Left ventricle myocardium inferior (tissue), 1 donor: Measurements from ENCODE around the gene IL11. TPM values are rescaled to one million over a fixed set of nuclear protein-coding genes. Genes with fewer than 3 reads are reported as not detected.

Experiments used
- DNase-seq: peaks from one replicate; pipeline ENCODE4 v3.0.0-alpha.2; 2020
- H3K27ac ChIP-seq: fragments of 200-600 bp; replicated peaks from 2 replicates; pipeline ENCODE4 v1.8.0; 2021
- H3K27me3 ChIP-seq: fragments of 200-600 bp; 2 replicates; pipeline ENCODE4 v1.8.0; 2021; ENCODE audit warnings: low read depth
- H3K36me3 ChIP-seq: fragments of 200-600 bp; 2 replicates; pipeline ENCODE4 v1.8.0; 2021
- H3K4me1 ChIP-seq: fragments of 200-600 bp; 2 replicates; pipeline ENCODE4 v1.8.0; 2021
- H3K4me3 ChIP-seq: fragments of 200-600 bp; 2 replicates; pipeline ENCODE4 v1.8.0; 2021; ENCODE audit warnings: mild to moderate bottlenecking, moderate library complexity
- H3K9me3 ChIP-seq: fragments of 200-600 bp; replicated peaks from 2 replicates; pipeline ENCODE4 v1.8.0; 2021
- intact Hi-C: fragments of 100-400 bp; cut with micrococcal nuclease; formaldehyde crosslinking; loops from one replicate; pipeline ENCODE4 v1.11.0; 2022
- total RNA-seq: library from RNA; stranded (reverse); fragmentation: NEBNext Ultra II Directional; extraction: Animal tissue kit (Norgen Biotek cat#: 25700); gene quantifications from one replicate; pipeline ENCODE4 v1.2.1, GENCODE V29; 2021
- TF ChIP-seq, protein P1 (sequence below): fragments of 200-600 bp; IDR thresholded peaks from 2 replicates; pipeline ENCODE4 v1.8.0; 2021; ENCODE audit warnings: antibody characterized with exemption, mild to moderate bottlenecking, borderline replicate concordance
- donor health status: DM: no; HTN: yes; CAD: no; lungs with severe emphysema.

Gene IL11
- total RNA-seq, 1 donor from 2014 or later = not detected

DNA sequence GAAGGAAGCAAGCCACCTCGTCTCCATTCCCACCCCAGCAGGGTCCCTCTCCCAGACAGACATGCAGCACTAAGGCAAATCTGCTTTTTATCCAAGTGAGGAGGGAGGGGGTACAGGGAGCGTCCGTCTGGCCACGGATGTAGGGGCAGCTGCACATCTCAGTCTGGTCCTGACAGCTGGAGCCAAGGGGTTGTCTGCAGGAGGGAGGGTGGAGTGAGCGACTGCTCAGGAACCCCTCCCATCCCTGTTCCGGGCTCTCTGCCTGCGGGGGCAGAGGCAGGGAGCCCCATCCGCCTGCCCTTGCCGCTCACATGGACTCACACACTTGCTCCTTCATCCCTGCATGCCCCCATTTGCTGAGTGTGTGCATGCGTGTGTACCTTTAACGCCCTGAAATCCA lies 8.9 kb upstream of the IL11 start:
- Histone ChIP-seq H3K27me3 (peaks cover 34% of the 10 kb centered on the region), H3K4me1 (peaks cover 20% of the 10 kb centered on the region), H3K27ac (no peak overlapping the region), H3K9me3 (no peaks in the 10 kb centered on the region), H3K4me3 (no peak overlapping the region), H3K36me3 (no peaks in the 10 kb centered on the region)
- no peak for DNase-seq
- intact Hi-C loops = no loop called here
- TF ChIP-seq, protein P1, sequence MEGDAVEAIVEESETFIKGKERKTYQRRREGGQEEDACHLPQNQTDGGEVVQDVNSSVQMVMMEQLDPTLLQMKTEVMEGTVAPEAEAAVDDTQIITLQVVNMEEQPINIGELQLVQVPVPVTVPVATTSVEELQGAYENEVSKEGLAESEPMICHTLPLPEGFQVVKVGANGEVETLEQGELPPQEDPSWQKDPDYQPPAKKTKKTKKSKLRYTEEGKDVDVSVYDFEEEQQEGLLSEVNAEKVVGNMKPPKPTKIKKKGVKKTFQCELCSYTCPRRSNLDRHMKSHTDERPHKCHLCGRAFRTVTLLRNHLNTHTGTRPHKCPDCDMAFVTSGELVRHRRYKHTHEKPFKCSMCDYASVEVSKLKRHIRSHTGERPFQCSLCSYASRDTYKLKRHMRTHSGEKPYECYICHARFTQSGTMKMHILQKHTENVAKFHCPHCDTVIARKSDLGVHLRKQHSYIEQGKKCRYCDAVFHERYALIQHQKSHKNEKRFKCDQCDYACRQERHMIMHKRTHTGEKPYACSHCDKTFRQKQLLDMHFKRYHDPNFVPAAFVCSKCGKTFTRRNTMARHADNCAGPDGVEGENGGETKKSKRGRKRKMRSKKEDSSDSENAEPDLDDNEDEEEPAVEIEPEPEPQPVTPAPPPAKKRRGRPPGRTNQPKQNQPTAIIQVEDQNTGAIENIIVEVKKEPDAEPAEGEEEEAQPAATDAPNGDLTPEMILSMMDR = no peak

DNA sequence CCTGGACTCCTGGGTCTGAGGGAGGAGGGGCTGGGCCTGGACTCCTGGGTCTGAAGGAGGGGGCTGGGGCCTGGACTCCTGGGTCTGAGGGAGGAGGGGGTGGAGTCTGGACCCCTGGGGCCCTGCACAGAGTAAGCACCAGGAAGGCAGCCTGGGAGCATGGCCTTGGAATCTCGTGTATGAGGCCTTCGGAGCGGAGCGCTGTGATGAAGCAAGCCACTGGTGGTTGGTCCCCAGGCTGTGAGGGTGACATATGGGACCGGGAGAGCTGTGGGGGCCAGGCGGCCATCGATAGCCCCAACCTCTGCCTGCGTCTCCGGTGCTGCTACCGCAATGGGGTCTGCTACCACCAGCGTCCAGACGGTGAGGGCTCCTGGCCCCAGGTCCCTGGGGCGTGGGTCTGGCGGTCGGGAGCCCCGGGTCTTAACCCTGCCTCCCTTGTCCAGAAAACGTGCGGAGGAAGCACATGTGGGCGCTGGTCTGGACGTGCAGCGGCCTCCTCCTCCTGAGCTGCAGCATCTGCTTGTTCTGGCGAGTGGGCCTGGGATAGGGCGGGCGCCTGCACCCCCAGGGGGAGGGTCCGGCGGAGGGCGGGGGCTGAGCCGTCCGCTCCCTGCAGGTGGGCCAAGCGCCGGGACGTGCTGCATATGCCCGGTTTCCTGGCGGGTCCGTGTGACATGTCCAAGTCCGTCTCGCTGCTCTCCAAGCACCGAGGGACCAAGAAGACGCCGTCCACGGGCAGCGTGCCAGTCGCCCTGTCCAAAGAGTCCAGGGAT lies 7.3 kb upstream of the IL11 start:
- Histone ChIP-seq H3K36me3 (no peaks in the 10 kb centered on the region), H3K4me3 (no peak overlapping the region), H3K27me3 (peaks cover 49% of the 10 kb centered on the region), H3K9me3 (no peaks in the 10 kb centered on the region), H3K4me1 (peaks cover 15% of the 10 kb centered on the region), H3K27ac (no peak overlapping the region)
- no peak for DNase-seq
- intact Hi-C loops = no loop called here
- TF ChIP-seq, protein P1 = no peak

DNA sequence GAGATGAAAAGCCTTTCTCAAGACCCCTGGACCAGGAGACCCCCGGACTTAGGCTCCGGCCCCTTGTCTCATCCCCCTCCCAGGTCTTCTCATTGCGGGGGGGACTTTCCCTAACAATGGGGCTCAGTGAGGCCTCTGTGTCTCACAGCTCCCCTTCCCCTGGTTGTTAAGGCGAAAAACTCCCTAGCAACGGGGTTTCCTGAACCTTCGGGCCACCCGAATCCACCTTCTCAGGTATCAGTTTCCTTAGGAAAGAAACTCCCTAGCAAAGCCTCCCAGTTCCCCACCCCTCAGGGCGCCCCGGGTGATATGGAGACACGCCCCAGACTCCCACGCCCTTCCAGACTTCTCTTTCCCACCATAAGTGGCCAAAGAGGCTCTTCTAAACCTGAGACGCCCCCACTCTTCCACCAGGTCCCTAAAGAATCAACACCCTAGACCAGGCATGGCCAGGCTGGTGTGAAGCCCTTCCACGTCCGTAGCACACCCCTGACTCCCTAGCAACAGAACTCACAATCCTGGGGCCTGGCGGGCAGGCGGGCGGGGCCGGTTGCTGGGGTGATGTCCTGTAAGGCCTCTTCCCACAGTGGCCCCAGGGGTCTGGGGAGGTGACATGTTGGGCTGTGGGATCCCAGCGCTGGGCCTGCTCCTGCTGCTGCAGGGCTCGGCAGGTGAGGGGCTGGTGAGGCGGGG lies 6.1 kb upstream of the IL11 start, which contains the start of gene TMEM190:
Gene TMEM190, plus strand, starts transcription at position 586 of the 693 bp plus-strand sequence. Its CDS starts 28 bp downstream, at position 614.
- intact Hi-C loops = no loop called here
- H3K4me3 ChIP-seq = no peak within 1 kb of the TSS
- H3K27me3 ChIP-seq = peaks cover 60% of the 10 kb centered on the region
- no peak for DNase-seq
- H3K4me1 ChIP-seq = peaks cover 15% of the 10 kb centered on the region
- TF ChIP-seq, protein P1 = no peak
- no peaks in the 10 kb centered on the region for H3K36me3 ChIP-seq
- H3K9me3 ChIP-seq = no peaks in the 10 kb centered on the region
- no peak within 1 kb of the TSS for H3K27ac ChIP-seq

- no peaks in the 10 kb centered on the region for H3K9me3 ChIP-seq
- TF ChIP-seq, protein P1 = no peak
- peaks cover 81% of the 10 kb centered on the region for H3K27me3 ChIP-seq
- H3K4me3 ChIP-seq = no peak overlapping the region
- H3K36me3 ChIP-seq = no peaks in the 10 kb centered on the region
- intact Hi-C loops = no loop called here
- no peak for DNase-seq
- no peak overlapping the region for H3K27ac ChIP-seq
- H3K4me1 ChIP-seq = peaks cover 24% of the 10 kb centered on the region
These were observed 3.9 kb upstream of the IL11 start for GRCh38 chr19:55373993-55374757.

DNA sequence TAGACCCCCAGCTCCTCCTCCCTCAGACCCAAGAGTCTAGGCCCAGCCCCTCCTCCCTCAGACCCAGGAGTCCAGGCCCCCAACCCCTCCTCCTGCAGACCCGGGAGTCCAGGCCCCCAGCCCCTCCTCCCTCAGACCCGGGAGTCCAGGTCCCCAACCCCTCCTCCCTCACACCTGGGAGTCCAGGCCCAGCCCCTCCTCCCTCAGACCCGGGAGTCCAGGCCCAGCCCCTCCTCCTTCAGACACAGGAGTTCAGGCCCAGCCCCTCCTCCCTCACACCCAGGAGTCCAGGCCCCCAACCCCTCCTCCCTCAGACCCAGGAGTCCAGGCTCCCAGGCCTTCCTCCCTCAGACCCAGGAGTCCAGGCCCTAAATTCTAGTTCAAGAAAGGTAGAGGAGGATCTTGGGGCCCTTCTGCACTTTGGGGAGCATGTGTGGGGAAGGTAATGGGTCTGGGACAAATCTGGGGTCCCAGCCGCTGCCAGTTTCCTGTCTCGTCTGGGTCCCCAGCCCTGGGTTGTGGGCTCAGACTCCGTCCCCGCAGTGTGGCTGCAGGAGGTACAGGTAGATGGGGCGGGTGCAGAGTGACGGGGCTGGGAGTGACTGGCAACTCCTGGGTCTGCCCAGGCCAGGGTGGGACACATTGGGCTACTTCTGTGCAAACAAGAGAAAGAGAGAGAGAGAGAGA lies 3.2 kb upstream of the IL11 start:
- H3K9me3 ChIP-seq = no peaks in the 10 kb centered on the region
- H3K4me3 ChIP-seq = no peak overlapping the region
- TF ChIP-seq, protein P1 = no peak
- H3K4me1 ChIP-seq = peaks cover 32% of the 10 kb centered on the region
- peaks cover 88% of the 10 kb centered on the region for H3K27me3 ChIP-seq
- H3K36me3 ChIP-seq = no peaks in the 10 kb centered on the region
- no peak overlapping the region for H3K27ac ChIP-seq
- DNase-seq = no peak
- intact Hi-C loops = no loop called here
